HepG2 (cell line): ENCODE results near the gene IGF2BP1. TPM values are rescaled to one million over a fixed set of nuclear protein-coding genes. Genes with fewer than 3 reads are reported as not detected.

Source experiments
- MYNN ChIP-seq: sonication (generic); formaldehyde crosslinking; IDR thresholded peaks from 2 replicates; pipeline ENCODE4 v1.4.0; 2020; ENCODE audit warnings: mild to moderate bottlenecking, low read depth, missing genetic modification reagents
- ZNF136 ChIP-seq: sonication (generic); formaldehyde crosslinking; IDR thresholded peaks from 2 replicates; pipeline ENCODE4 v1.8.1; 2022; ENCODE audit warnings: low read depth, mild to moderate bottlenecking, moderate library complexity, missing genetic modification reagents
- ZNF138 ChIP-seq: sonication (generic); formaldehyde crosslinking; IDR thresholded peaks from 2 replicates; pipeline ENCODE4 v1.5.0; 2020; ENCODE audit warnings: mild to moderate bottlenecking, low read depth, missing genetic modification reagents
- ZNF343 ChIP-seq: sonication (generic); formaldehyde crosslinking; IDR thresholded peaks from 2 replicates; pipeline ENCODE4 v1.4.0; 2020; ENCODE audit warnings: mild to moderate bottlenecking, missing genetic modification reagents
- ZNF407 ChIP-seq: sonication (generic); formaldehyde crosslinking; IDR thresholded peaks from one replicate; pipeline ENCODE4 v1.5.1; 2020; ENCODE audit warnings: mild to moderate bottlenecking, missing genetic modification reagents; ENCODE audit errors: not compliant biosample characterization
- ZNF672 ChIP-seq: sonication (generic); formaldehyde crosslinking; IDR thresholded peaks from 2 replicates; pipeline ENCODE4 v1.8.1; 2022; ENCODE audit warnings: missing genetic modification reagents
- ZNF747 ChIP-seq: sonication (generic); formaldehyde crosslinking; IDR thresholded peaks from 2 replicates; pipeline ENCODE4 v1.8.1; 2023; ENCODE audit warnings: missing genetic modification reagents, mild to moderate bottlenecking, borderline replicate concordance
- polyA plus RNA-seq, 8 experiments: library from polyadenylated mRNA; depleted of rRNA in 3 of 8; stranded (reverse) in 7 of 8; unstranded in 1 of 8; fragments of >200 nt; fragmentation: Illumina TruSeq in 4 of 8; extraction: Trizol in 4 of 8; gene quantifications; 2 replicates each; pipeline versions ENCODE4 v1.2.1 to v1.2.3, GENCODE V29; 2011 to 2016; ENCODE audit warnings: low read depth in 4 of 8, missing spikeins in 1 of 8, mixed read lengths in 1 of 8; ENCODE audit not compliant: insufficient read depth in 1 of 8
- total RNA-seq, 5 experiments: library from RNA; depleted of rRNA; stranded (reverse); fragments of >200 nt; fragmentation: Illumina TruSeq; extraction: Trizol; gene quantifications; 2 replicates each; pipeline ENCODE4 v1.2.3, GENCODE V29; 2016; ENCODE audit warnings: low read depth in 1 of 5
- TF ChIP-seq, protein P1 (sequence below): sonication (generic); formaldehyde crosslinking; IDR thresholded peaks from 2 replicates; pipeline ENCODE4 v1.5.0; 2020; ENCODE audit warnings: mild to moderate bottlenecking, missing genetic modification reagents, borderline replicate concordance

IGF2BP1 gene
- total and polyA plus RNA-seq, 2 of the 13 experiments (the other 11 are each of a cell fraction or from before 2014, with no cell fraction given) = 29.7 to 75.1 TPM

- TF ChIP-seq ZNF747 (CRISPR knock-in tag) (no peak), ZNF672 (CRISPR knock-in tag) (no peak), ZNF343 (CRISPR knock-in tag) (no peak), ZNF138 (CRISPR knock-in tag) (no peak), ZNF136 (CRISPR knock-in tag) (peak; percentile 47), ZNF407 (CRISPR knock-in tag) (no peak), MYNN (CRISPR knock-in tag) (no peak)
- TF ChIP-seq, protein P1, sequence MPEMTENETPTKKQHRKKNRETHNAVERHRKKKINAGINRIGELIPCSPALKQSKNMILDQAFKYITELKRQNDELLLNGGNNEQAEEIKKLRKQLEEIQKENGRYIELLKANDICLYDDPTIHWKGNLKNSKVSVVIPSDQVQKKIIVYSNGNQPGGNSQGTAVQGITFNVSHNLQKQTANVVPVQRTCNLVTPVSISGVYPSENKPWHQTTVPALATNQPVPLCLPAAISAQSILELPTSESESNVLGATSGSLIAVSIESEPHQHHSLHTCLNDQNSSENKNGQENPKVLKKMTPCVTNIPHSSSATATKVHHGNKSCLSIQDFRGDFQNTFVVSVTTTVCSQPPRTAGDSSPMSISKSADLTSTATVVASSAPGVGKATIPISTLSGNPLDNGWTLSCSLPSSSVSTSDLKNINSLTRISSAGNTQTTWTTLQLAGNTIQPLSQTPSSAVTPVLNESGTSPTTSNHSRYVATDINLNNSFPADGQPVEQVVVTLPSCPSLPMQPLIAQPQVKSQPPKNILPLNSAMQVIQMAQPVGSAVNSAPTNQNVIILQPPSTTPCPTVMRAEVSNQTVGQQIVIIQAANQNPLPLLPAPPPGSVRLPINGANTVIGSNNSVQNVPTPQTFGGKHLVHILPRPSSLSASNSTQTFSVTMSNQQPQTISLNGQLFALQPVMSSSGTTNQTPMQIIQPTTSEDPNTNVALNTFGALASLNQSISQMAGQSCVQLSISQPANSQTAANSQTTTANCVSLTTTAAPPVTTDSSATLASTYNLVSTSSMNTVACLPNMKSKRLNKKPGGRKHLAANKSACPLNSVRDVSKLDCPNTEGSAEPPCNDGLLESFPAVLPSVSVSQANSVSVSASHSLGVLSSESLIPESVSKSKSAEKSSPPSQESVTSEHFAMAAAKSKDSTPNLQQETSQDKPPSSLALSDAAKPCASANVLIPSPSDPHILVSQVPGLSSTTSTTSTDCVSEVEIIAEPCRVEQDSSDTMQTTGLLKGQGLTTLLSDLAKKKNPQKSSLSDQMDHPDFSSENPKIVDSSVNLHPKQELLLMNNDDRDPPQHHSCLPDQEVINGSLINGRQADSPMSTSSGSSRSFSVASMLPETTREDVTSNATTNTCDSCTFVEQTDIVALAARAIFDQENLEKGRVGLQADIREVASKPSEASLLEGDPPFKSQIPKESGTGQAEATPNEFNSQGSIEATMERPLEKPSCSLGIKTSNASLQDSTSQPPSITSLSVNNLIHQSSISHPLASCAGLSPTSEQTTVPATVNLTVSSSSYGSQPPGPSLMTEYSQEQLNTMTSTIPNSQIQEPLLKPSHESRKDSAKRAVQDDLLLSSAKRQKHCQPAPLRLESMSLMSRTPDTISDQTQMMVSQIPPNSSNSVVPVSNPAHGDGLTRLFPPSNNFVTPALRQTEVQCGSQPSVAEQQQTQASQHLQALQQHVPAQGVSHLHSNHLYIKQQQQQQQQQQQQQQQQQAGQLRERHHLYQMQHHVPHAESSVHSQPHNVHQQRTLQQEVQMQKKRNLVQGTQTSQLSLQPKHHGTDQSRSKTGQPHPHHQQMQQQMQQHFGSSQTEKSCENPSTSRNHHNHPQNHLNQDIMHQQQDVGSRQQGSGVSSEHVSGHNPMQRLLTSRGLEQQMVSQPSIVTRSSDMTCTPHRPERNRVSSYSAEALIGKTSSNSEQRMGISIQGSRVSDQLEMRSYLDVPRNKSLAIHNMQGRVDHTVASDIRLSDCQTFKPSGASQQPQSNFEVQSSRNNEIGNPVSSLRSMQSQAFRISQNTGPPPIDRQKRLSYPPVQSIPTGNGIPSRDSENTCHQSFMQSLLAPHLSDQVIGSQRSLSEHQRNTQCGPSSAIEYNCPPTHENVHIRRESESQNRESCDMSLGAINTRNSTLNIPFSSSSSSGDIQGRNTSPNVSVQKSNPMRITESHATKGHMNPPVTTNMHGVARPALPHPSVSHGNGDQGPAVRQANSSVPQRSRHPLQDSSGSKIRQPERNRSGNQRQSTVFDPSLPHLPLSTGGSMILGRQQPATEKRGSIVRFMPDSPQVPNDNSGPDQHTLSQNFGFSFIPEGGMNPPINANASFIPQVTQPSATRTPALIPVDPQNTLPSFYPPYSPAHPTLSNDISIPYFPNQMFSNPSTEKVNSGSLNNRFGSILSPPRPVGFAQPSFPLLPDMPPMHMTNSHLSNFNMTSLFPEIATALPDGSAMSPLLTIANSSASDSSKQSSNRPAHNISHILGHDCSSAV = no peak
Observed at GRCh38 chr17:48970865-48971687, 26.1 kb upstream of the IGF2BP1 start (continued).
